GM19468 (cell line): Measurements from ENCODE around the gene VMO1.
A peak's percentile ranks its signal among the peaks of the same experiment; 100 is the strongest.
"Not testable (repeated sequence)": the region's sequence is repeated elsewhere in the genome, so short reads cannot be mapped to it uniquely, and the experiment has no call there.

Experiments used
- ATAC-seq: cut with Tn5 transposase; IDR thresholded peaks from one replicate; pipeline ENCODE4 v1.9.1; 2021; ENCODE audit warnings: mild to moderate bottlenecking, moderate library complexity, moderate number of reproducible peaks; ENCODE audit not compliant: unreplicated experiment; ENCODE audit errors: extremely low read depth

The VMO1 gene, protein sequence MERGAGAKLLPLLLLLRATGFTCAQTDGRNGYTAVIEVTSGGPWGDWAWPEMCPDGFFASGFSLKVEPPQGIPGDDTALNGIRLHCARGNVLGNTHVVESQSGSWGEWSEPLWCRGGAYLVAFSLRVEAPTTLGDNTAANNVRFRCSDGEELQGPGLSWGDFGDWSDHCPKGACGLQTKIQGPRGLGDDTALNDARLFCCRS

DNA sequence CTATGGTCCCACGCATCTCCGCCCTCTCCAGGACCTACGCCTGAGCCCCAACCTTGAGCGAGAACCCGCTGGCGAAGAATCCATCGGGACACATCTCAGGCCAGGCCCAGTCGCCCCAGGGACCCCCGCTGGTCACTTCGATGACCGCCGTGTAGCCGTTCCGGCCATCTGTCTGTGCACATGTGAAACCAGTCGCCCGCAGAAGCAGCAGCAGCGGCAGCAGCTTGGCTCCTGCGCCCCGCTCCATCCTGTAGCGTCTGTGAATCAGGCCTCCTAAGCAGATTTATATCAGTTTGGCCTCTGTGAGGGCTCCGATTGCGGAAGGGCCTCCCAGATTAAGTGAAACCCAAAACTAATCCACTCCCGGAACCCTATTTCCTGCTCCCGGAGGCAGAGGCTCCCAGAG is at the start of gene VMO1:
VMO1 (minus strand) TSS at position 259 of the 406 bp plus-strand sequence; CDS start at position 247, 12 bp downstream.
- no peak for ATAC-seq

DNA sequence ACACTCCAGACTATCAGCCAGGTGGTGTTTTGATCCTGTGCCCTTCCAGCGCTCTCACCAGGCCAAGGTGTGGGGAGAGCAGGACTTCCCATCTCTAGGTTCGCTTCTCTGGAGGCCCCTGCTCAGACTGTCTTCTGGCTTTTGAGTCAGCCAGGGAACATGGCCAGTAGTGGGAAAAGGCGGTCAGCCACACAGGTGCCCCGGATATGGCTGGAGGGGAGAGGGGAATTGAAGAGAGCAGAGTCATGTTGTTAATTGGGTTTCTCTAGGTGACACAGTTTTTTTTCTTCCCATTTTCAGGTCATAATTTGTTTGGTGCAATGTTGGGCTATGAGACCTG is 48.5 kb upstream of the VMO1 start:
- ATAC-seq, result no peak

DNA sequence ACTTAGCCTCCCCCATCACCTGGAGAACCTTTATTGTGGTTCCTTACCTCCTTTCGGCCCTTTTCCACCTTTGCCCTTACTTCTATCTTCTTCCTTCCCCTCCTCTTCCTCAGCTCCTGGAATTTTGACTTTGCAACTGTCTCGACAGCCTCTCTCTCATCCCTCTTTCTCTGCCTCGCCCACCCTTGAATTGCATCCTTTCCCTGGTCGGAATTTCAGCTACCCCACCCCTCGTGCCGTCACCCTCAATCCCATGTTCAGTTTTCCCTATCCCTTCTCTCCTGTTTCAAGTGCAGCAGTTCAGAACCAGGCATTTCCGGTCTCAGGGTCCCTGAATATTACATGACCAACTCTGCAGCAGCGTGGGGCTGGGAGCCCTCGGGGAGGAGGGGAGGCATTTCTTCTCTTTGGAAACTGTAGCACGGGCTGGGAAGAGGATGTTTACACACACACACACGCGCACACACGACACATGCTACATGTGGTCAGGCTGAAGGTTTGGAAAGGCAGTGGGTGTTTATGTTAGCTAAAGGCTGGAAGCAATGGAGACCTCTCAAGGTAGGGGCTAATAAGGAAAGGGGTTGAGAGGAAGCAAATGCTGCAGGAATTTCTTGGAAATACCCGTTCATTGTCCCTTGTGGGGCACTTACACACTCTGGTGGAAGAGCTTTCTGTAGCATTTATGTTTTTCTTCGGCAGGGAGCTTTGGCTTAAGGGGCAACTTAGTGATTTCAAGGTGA is 47.9 kb upstream of the VMO1 start:
- no peak for ATAC-seq

DNA sequence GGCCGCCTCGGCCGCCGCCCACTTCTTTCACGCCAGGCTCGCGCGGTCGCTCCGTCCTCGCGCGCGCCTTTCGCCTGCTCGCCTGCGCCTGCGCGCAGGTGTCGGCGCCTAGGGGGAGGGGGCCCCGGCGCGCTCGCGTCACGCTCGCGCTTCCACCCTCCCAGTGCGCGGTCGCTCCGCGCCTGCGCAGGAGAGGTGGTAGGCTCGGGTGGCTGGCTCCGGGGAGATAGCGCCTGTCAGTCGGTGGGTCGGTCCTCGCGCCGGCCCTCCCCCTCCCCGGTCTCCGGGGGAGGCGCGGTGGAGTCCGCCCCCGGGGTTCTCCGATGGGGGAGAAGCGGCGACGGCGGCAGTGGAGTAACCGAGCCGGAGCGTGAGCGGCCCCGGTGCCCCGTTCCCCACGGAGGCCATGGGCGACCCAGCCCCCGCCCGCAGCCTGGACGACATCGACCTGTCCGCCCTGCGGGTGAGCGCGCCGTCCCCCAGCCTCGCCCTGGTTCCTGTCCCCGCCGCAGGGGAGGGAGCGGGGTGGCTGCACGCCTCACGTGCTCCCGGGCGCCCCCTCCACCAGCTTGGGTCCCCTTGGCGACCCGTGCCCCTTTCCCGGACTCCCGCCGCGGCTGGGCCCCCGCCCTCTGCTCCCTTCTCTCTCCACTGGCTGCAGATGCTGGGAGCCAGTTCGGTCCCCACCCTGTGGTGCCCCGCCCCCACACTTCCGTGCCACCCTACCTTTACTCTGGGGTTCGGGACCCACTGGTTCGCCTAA is 47.2 kb upstream of the VMO1 start, which contains the start of gene MINK1:
MINK1 (plus strand) TSS at position 163 of the 763 bp plus-strand sequence; CDS start at position 407, 244 bp downstream.
- peak; percentile 82 for ATAC-seq

DNA sequence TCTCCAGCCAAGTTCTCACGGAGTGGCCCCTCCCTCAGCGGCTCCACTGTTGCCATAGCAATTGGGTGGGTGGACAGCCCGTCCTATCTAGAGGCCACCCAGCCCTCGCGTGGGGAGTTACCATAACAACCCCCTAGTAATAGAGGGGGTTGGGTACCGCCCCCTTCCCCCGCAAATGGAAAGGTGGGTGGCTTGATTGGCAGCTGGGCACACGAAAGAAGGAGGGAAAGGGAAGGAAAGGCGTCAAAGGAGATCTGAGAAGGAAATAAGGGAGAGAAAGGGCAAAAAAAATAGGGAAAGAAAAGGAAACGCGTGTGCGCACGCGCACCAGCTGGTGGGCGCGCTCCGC is 46.6 kb upstream of the VMO1 start:
- ATAC-seq, result not testable (repeated sequence)

DNA sequence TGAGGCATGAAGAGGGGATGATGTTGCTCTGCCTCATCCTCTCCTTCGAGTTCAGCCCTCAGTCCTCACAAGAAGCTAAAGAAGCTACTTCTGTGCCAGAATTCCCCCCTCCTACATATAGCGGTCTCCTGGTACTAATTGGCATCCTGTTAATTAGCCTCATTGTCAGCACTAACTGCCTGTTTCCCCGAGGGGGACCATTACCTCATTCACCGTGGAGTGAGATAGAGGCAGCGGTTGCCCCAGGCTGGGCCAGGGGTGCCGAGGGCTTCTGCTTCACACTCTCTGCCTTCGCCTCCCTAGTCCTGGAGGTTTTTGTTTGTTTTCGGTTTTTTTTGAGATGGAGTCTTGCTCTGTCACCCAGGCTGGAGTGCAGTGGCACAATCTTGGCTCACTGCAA is 41.2 kb upstream of the VMO1 start:
- ATAC-seq, result no peak

DNA sequence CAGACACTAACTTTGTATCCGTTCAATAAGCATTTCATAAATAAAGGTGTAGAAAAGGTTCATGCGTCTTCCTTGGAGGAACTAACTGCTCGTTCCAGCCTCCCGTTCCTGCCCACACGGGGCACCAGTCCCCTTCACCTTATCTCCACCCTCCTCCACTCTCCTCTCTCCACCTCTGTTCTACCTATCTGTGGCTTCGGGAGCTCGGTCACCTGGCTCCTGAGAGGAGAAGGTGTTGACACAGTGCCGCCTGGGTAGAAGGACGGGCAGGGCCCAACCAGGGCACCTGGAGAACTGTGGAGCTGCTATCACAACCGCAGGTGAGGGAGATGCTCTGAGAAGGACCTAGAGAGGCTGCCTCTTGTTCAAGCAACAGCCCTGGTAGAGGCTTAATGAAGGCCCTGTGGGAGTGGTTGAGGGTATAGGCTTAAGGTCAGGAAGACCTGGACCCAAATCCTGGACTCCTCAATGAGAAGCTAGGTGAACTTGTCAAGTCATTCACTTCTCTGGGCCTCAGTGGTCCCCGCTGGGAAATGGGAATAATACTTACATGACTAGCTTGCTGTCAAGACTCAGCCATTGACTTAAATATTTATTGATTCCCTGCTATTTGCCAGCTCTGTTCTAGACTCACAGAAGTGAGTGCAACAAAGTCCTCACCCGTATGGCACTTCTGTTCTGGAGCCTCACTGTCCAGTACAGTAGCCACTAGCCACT is 37.4 kb upstream of the VMO1 start:
- ATAC-seq, result no peak

DNA sequence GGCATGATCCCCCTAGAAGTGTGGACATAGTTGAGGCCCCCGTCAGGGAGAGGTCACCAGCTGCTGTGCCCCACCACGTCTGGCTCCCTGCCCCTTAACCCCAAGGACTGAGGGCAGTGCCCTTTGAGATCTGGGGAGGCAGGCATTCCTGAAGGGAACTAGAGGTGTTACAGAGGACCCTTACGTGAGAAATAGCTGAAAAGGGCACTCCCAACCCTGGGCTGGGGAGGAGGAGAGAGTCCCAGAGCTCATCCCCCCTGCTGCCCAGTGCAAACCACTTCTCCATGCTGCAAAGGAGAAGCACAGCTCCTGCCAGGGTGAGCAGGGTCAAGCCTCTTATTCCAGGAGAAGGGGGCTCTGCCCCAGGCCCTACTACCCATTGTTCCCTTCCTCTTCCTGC is 36.7 kb upstream of the VMO1 start:
- ATAC-seq, result no peak

DNA sequence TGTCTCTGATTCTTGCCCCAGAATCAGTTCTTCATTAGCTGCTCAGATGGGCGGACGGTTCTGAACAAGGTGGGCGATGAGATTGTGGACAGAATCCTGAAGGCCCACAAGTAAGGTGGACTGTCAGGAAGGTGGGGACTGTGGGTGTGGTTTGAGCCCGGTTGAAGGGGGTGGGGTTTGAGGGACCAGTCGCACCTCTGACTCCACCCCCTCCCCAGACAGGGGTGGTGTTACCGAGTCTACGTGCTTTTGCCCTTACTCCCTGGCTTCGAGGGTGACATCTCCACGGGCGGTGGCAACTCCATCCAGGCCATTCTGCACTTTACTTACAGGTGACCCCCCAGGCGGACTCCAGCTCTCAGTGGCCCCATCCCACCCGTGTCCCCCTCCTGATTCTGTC is 32.1 kb upstream of the VMO1 start:
- no peak for ATAC-seq

DNA sequence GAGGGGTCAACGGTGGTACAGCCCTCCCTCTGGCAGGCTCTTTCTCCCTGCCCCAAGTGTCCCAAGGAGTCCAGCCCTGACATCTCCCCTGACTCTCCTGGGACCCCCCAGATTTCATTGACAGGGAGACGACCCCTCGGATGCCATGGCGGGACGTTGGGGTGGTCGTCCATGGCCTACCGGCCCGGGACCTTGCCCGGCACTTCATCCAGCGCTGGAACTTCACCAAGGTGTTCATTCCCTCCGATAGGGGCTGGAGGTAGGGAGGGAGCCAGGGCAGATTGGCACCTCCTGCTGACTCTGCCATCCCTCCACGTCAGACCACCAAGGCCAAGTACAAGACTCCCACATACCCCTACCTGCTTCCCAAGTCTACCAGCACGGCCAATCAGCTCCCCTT is 30.7 kb upstream of the VMO1 start:
- ATAC-seq, result no peak

DNA sequence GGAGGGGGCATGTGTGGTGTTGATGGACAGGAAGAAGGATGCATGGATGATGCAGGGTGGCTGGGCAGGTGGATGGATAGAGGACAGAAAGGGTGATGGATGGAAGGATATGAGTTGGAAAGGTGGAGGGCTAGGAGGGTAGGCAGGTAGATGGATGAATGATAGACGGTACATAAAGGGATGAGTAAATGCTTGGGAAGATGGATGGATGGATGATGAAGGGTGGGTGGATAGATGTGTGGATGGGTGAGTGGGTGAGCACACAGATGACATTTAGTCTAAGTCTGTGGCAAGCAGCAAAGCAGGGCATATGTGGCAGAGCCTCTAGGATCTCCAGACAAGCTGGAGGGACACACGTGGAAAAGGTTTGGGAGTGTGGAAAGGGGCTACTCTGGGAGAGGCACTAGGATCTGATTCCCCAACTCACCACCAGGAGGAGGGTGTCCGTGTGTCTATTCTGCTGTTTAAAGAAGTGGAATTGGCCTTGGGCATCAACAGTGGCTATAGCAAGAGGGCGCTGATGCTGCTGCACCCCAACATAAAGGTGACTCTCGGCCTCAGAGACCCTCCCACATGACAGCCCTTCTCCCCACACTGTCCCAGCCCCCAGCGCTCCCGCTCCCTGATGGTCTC is 29.0 kb upstream of the VMO1 start:
- no peak for ATAC-seq

DNA sequence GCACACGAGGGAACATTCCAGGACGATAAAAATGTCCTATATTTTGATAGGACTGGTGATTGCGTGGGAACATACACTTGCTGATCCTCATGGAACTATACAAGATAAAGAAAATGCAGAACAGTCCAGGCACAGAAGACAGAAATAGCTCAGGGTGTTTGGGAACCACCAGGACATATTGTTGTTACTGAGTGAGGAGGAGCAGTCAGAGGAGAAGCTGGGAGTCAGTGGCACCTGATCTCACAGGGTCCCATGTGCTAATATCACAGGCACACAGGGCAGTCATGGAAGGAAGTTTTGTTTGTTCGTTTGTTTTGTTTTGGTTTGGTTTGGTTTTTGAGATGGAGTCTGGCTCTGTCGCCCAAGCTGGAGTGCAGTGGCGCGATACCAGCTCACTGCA is 26.5 kb upstream of the VMO1 start:
- no peak for ATAC-seq

DNA sequence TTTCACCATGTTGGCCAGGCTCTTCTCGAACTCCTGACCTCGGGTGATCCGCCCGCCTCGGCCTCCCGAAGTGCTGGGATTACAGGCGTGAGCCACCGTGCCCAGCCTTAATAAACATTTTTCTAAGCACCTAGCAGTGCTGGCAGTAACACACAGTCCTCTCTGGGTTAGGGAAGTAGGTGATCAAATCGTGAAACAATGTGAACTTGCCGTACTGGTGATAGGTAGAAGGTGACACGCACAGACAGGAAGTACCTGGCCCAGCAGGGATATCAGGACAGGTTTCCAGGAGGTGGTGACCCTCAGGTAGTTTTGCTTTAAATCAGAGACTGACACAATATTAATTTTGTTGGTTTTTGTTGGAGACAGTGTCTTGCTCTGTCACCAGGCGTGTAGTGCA is 25.3 kb upstream of the VMO1 start:
- ATAC-seq, result no peak

DNA sequence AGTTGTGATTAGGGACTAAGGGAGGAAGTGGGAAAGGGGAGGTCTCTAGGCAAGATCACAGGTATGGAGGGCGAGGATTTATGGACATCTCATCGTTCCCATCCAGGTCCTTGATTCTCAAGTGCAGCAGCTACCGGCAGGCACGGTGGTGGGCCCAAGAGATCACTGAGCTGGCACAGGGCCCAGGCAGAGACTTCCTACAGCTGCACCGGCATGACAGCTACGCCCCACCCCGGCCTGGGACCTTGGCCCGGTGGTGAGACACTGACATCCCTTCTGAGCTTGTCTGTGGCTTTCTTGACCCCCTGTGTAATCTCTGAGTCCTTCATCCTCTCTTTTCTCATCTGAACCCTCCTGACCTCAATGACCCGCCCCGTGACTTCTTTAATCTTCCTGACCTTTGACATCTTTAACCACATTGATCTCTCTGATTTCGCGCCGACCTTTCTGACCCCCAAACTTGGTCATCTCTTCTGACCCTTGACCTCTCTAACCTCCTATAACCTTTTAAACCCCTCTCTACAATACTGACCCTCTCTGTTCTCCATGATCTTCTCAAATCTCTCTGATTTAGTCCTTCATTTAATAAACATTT is 24.6 kb upstream of the VMO1 start:
- ATAC-seq, result no peak

DNA sequence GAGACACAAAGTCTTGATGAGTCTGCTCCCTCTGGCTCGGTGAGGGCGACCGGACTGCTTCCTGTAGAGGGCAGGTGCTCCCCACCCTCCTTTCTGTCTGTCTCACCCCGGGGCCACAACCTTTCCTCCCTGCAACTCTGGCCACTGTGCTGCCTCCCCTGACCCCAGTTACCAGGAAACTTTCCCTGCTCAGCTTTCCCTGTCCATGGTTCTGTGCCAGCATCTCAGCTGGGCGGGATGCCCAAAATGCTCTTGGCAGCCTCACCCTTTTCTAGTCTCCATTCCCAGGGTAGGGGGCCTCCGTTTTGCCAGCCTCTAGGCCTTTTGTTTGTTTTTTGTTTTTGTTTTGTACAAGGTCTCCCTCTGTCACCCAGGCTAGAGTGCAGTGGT is 22.2 kb upstream of the VMO1 start:
- ATAC-seq, result no peak

DNA sequence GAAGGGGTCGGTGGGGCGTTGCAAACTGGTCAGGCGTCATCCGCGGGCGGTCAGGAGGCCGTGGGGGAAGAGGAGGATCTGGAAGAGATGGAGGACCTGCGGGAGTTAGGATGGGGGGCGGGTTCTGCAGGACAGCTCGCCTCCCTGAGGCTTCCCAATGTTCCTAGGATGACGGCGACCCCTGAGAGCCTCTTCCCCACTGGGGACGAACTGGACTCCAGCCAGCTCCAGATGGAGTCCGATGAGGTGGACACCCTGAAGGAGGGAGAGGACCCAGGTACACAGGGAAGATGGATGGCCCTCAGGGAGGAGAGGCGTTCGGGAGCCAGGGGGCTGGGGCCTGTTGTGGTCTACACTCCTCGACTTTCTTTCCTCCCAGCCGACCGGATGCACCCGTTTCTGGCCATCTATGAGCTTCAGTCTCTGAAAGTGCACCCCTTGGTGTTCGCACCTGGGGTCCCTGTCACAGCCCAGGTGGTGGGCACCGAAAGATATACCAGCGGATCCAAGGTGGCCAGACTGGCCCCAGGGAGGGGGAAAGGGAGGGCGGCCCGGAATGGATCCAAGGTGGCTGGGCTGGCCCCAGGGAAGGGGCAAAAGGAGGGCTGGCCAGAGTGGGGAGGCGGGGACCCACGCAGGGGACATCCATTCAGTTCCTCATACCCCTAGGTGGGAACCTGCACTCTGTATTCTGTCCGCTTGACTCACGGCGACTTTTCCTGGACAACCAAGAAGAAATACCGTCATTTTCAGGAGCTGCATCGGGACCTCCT is 21.6 kb upstream of the VMO1 start:
- ATAC-seq, result no peak

DNA sequence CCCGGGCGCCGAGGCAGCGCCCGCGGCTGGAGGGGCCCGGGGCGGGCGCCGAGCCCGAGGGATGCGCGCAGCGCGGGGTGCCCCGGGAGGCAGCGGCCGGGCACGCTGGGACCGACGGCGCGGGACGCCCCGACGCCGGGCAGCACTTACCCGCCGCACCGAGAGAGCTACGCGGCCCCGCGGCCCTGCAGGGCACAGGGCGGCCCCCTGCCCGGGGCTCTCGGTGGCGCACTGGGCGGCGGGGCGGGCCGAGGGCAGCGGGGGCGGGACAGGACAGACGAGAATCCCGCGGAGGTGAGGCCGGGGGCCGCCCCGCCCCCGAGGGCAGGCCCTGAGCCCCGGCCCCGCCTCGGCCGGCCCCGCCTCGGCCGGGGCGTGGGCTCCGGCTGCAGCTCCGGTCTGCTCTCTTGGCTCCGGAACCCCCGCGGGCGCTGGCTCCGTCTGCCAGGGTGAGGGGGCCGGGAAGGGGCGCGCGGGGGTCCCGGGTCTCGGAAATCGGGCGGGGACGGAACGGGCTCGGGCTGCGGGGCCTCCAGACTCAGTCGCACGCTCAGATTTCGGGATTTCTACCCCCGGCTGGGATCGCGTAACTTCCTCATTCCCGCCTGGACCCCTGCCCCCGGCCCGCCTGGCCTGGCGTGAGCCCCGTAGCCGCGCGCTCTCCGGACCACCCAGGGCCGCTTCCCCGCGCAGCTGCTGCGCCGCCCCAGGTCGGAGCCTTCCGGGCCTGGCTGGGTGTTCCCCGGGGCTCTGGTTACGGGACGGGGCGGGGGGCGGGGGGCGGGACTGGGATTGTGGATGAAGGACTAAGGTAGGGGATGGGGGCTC is 20.8 kb upstream of the VMO1 start, which contains the start of gene PLD2:
PLD2 (plus strand) TSS at position 376 of the 828 bp plus-strand sequence. CDS start 621 bp downstream, outside the sequence.
- ATAC-seq, result peak; percentile 56

DNA sequence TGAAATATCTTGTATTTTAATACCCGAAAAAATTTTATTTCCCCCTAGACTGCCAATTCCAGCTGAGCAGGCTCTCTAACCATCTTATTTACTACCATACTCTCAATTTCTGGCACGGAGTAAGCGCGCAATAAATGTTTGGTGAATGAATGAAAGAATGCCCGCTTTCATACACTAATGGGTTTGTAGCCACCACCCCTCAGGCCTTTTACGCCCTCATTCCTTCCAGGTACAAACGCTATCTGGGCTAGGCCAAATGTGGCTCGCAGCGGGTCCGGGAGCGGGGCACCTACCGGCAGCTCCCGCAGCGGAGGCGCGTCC is 20.3 kb upstream of the VMO1 start:
- ATAC-seq, result no peak
